ENCODE data around the gene TRIP10.
"Not testable (repeated sequence)": the region's sequence is repeated elsewhere in the genome, so short reads cannot be mapped to it uniquely, and the experiment has no call there.

Gene TRIP10

GRCh38 chr19:6766357-6767080, 27.0 kb downstream of the TRIP10 start:
- no peak for DNase-seq (ENCODE audit: low read depth in 2 of 2, low spot score in 1 of 2)

DNA sequence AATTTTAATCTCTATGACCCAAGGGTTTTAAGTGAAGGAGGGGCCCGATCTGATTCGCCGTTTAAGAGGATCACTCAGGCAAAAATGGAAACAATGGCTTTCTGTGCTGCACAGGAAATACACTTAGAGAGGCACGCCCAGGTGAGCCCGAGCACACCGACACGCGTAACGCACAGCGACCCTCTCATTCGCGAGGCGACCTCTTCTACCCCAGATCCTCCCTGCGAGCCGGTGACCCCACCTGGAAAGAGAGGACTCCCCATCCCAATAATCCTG, 27.5 kb downstream of the TRIP10 start:
- no peak for DNase-seq (ENCODE audit: low read depth in 2 of 2, low spot score in 1 of 2)

DNA sequence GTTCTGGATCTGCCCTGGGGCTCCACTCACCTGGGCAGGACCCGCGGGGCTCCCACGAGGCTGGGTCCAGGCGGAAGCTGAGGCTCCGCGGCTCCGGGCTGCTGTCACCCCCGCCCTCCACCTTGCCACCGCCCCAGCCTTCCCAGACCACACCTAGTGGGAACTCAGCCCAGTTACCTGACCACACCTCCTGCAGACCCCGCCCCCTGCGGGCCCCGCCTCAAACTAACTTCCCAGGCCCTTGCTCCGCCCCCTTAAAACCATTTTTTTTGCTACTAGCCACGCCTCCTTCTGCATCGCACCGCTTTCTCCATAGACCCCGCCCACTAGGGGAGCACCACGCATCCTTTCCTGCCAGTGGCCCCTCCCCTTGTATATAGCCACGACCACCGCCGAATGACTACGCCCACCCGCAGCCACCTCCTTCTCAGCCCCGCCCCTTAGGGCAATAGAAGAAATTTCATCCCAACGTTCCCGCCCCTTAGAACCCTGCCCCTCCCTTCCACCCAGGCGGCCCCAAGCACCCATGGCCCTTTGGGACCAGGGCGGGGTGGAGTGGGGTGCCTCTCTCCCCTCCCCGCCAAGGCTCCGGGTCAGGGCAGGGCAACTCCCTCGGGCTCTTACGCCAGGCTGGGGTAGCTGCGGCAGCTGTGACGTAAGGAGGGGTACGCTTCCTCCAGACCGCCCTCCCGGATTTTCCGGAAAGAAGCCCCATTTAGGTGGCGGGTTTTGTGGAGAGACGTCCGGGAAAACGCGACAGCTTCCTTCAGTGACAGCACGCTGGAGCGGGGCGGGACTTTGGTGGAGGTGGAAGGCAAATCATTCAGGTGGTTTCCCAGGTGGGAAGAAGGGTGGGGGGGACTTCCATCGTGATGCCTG, 28.1 kb downstream of the TRIP10 start, which contains the start of gene SH2D3A:
SH2D3A (minus strand) TSS at position 79 of the 879 bp plus-strand sequence. CDS start 3,687 bp downstream, outside the sequence.
- peak; percentile 85 to 90 for DNase-seq (ENCODE audit: low read depth in 2 of 2, low spot score in 1 of 2)

DNA sequence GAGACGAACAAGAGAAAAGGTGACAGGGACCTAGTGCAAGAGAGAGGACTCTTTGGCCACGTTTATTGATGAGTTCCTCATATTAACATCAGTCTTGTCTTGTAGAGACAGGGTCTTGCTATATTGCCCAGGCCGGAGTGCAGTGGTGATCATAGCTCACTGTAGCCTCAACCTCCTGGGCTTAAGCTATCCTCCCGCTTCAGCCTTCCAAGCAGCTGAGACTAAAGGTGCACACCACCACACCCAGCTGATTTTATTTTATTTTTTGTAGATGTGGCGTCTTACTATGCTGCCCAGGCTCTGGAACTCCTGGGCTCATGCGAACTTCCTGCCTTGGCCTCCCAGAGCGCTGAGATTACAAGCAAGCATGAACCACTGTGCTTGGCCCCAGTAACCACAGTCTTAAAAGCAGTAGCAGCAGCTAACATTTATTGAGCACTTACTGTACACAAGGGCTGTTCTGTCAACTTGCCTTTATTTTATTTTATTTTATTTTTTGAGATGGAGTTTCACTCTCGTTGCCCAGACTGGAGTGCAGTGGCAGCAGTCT, 28.8 kb downstream of the TRIP10 start:
- DNase-seq (ENCODE audit: low read depth in 2 of 2, low spot score in 1 of 2) = no peak

DNA sequence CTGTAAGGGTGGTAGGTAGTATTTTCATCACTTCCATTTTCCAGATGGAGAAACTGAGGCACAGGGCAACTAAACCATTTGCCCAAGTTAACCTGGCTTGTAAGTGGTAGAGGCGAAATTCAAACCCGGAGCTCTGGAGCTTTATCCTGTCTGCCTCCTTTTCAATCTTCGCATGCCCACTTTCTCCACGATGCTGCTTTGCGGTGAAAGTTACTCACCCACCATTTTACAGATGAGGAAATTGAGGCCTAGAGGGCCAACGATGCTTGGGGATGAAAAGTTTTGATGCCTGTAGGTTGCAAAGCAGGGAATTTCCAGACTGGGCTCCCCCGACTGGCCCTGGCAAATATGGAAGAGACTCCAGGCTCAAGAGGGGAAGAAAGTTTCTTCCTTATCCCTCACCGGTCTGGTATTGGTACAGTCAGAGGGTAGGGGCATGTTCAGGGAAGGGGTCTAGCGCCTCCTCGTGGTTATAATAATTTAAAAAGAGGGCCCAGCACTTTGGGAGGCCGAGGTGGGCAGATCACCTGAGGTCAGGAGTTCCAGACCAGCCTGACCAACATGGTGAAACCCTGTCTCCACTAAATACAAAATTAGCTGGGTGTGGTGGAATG, 29.6 kb downstream of the TRIP10 start:
- no peak for DNase-seq (ENCODE audit: low read depth in 2 of 2, low spot score in 1 of 2)

DNA sequence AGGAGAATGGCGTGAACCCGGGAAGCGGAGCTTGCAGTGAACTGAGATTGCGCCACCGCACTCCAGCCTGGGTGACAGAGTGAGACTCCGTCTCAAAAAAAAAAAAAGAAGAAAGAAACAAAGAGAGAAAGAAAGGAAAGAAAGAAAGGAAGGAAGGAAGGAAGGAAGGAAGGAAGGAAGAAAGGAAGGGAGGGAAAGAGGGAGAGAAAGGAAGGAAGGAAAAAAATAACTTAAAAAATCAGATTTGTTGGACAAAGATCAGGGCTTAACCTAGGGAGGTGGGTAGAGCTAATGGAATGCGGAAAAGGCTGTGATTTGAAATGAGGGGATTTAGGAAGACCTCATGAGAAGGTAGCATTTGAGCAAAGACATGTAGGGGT, 32.2 kb downstream of the TRIP10 start:
- DNase-seq (ENCODE audit: low read depth in 2 of 2, low spot score in 1 of 2) = not testable (repeated sequence)

DNA sequence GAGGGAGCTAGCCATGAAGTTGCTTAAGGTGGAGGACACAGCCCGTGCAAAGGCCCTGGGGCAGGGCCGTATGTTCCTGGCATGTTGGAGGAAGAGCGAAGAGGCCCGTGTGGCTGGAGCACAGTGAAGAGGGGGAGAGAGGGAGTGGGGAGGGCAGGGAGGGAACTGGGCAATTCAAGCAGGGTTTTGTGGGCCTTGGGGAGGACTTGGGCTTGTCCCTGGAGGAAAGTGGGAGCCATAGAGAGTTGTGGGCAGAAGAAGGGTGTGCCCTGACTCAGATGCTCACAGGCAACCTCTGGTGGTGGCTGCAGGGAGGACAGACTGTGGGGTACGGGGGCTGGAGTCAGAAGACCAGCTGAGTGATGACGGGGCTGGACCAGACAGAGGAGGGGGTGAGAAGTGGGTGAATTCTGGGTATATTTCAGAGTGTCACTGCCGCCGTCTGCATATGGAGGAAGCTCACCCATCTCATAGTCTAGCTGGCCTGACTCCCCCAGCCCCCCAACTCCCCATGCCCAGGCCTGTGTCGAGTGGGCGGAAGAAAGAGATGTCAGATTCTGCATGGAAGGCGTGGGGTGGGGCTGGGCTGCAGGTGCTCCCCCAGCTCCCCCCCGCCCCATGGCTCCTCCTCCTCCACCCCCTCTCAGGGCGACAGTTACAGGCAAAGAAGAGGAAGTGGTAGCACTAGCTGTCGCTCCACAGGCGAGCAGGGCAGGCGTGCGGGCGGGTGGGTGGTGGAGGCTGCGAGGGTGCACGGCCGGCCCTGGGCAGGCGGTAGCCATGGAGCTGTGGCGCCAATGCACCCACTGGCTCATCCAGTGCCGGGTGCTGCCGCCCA, 32.8 kb downstream of the TRIP10 start, which contains the start of gene VAV1:
VAV1 (plus strand) TSS at position 681 of the 838 bp plus-strand sequence; CDS start at position 781, 100 bp downstream.
- DNase-seq (ENCODE audit: low read depth in 2 of 2, low spot score in 1 of 2) = peak; percentile 60 to 74

GRCh38 chr19:6772866-6773322, 33.4 kb downstream of the TRIP10 start:
- DNase-seq (ENCODE audit: low read depth in 2 of 2, low spot score in 1 of 2) = no peak

DNA sequence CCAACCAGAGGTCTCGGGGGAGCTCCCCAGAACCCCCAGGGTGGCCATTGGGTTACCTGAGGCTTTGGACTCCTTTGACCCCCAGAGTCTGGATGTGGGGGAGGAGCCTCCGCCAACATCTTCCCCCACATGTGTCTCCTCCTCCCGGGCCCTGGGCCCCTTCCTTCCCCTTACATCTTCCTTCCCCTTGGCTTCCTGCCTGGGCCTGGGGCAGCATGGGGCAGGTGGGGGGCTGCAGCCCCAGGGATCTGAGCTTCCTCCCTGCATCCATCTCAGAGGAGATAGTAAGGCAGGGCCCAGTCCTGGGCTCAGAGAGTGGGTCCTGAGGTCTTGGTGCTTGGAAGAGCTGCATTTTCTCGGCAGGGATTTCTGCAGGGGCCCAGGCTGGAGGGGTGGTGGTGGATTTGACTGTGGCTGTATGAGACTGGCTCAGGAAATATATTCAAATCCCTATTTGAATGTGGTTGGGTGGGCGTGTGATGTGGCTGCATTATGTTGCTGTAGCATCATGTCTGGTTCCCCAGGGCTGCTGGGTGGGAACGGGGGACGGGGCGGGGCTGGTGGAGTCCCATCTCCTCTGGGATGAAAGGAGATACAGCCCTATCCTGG, 33.9 kb downstream of the TRIP10 start:
- DNase-seq (ENCODE audit: low read depth in 2 of 2, low spot score in 1 of 2) = peak; percentile 5 to 19

DNA sequence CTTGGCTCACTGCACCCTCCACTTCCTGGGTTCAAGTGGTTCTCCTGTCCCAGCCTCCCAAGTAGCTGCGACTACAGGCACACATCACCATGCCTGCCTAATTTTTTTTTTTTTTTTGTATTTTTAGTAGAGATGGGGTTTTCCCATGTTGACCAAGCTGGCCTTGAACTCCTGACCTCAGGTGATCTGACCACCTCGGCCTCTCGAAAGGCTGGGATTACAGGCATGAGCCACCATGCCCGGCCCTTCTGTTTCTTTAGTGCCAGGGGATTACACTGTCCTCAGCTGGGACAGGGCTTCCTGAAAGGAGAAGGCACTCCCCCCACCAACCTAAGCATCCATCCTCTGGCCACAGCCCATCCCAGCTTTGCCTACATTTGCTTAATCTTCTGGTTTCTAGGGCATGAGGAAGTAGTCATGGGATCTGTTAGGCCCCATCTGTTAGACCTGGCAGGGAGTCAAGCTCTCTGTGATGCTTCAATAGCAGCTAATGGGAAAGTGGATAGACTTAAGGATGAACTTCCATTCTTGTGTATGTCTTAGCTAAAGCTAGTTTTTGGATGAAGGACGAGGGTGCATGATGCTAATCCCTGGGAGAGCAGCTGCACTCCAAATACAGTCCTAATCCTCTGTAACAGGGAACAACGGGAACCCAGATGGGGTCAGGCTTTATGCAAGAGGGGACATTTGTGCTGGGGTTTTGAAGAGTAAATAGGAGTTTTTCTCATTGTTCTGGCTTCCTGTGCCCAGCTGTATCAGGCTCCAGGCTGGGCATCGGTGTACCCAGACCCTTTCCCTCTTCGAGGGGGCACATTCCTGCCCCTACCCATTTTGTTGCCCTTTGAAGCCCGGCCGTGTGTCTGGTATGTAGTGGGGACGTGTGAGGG, 35.6 kb downstream of the TRIP10 start:
- no peak for DNase-seq (ENCODE audit: low read depth in 2 of 2, low spot score in 1 of 2)

DNA sequence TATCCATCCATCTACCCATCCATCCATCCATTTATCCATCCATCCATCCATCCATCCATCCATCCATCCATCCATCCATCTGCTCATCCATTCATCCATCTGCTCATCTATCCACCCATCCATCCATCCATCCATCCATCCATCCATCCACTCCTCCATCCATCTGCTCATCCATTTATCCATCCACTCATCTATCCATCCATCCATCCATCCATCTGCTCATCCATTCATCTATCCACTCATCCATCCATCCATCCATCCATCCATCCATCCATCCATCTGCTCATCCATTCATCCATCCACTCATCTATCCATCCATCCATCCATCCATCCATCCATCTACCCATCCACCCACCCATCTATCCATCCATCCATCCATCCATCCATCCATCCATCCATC, 36.6 kb downstream of the TRIP10 start:
- DNase-seq (ENCODE audit: low read depth in 2 of 2, low spot score in 1 of 2) = not testable (repeated sequence)

GRCh38 chr19:6776999-6777398, 37.5 kb downstream of the TRIP10 start:
- no peak for DNase-seq (ENCODE audit: low read depth in 2 of 2, low spot score in 1 of 2)

- no peak for DNase-seq (ENCODE audit: low read depth in 2 of 2, low spot score in 1 of 2)
These were observed 38.0 kb downstream of the TRIP10 start for GRCh38 chr19:6777434-6777833.

GRCh38 chr19:6778386-6778785, 38.9 kb downstream of the TRIP10 start:
- no peak for DNase-seq (ENCODE audit: low read depth in 2 of 2, low spot score in 1 of 2)

DNA sequence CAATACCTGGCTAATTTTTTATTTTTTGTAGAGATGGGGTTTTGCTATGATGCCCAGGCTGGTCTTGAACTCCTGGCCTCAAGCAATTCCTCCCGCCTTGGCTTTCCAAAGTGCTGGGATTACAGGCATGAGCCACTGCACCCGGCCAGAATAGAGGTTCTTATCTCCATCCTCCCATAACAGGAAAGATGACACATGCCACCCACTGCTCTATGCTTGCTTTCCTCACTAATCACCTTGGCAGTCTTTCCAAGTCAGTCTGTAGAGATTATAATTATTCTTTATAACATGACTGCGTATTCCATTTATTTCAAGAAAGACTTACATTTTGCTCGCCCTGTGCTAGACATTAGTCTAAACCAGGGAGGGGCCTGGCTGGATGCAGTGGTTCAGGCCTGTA, 39.7 kb downstream of the TRIP10 start:
- DNase-seq (ENCODE audit: low read depth in 2 of 2, low spot score in 1 of 2) = no peak

- DNase-seq (ENCODE audit: low read depth in 2 of 2, low spot score in 1 of 2) = no peak
These were observed 47.9 kb downstream of the TRIP10 start for GRCh38 chr19:6787393-6787792.

DNA sequence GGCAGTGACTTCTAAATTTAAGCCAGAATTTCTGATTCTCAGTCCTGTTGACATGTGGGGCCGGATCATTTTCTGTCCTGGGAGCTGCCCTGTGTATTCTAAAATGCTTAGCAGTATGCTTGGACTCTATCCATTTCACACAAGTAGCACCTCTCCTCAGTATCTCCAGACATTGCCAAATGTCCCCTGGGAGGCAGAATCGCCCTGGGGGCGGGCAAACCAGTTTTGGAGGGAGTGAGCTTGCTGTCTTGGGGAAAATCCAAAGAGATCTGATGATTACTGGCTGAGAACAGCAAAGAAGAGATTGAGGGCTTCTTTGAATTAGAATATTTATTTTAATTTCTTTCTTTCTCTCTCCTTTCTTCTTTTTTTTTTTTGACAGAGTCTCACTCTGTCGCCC, 49.4 kb downstream of the TRIP10 start:
- no peak for DNase-seq (ENCODE audit: low read depth in 2 of 2, low spot score in 1 of 2)

- no peak for DNase-seq (ENCODE audit: low read depth in 2 of 2, low spot score in 1 of 2)
These were observed 51.0 kb downstream of the TRIP10 start for GRCh38 chr19:6790194-6791128.
